ENCODE results near the gene ZBTB25.

- TF ChIP-seq, protein P1, sequence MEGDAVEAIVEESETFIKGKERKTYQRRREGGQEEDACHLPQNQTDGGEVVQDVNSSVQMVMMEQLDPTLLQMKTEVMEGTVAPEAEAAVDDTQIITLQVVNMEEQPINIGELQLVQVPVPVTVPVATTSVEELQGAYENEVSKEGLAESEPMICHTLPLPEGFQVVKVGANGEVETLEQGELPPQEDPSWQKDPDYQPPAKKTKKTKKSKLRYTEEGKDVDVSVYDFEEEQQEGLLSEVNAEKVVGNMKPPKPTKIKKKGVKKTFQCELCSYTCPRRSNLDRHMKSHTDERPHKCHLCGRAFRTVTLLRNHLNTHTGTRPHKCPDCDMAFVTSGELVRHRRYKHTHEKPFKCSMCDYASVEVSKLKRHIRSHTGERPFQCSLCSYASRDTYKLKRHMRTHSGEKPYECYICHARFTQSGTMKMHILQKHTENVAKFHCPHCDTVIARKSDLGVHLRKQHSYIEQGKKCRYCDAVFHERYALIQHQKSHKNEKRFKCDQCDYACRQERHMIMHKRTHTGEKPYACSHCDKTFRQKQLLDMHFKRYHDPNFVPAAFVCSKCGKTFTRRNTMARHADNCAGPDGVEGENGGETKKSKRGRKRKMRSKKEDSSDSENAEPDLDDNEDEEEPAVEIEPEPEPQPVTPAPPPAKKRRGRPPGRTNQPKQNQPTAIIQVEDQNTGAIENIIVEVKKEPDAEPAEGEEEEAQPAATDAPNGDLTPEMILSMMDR (conservative IDR thresholded peaks at IDR 0.05; ENCODE audit: low read depth, low read length), result no peak
- no peak for TF ChIP-seq EZH2 (IDR thresholded peaks at IDR 0.05; ENCODE audit: low read length, unreplicated experiment)
- no peak for TF ChIP-seq EZH2phosphoT487 (IDR thresholded peaks at IDR 0.05; ENCODE audit: borderline replicate concordance, low read length)
These were observed 58.4 kb downstream of the ZBTB25 start for GRCh38 chr14:64444984-64445845.
